Measurements from ENCODE around the gene PRKAB1.
"Not testable (repeated sequence)": the region's sequence is repeated elsewhere in the genome, so short reads cannot be mapped to it uniquely, and the experiment has no call there.

Gene PRKAB1

GRCh38 chr12:119700078-119700477 lies 32.1 kb downstream of the PRKAB1 start:
- TF ChIP-seq, protein P1, sequence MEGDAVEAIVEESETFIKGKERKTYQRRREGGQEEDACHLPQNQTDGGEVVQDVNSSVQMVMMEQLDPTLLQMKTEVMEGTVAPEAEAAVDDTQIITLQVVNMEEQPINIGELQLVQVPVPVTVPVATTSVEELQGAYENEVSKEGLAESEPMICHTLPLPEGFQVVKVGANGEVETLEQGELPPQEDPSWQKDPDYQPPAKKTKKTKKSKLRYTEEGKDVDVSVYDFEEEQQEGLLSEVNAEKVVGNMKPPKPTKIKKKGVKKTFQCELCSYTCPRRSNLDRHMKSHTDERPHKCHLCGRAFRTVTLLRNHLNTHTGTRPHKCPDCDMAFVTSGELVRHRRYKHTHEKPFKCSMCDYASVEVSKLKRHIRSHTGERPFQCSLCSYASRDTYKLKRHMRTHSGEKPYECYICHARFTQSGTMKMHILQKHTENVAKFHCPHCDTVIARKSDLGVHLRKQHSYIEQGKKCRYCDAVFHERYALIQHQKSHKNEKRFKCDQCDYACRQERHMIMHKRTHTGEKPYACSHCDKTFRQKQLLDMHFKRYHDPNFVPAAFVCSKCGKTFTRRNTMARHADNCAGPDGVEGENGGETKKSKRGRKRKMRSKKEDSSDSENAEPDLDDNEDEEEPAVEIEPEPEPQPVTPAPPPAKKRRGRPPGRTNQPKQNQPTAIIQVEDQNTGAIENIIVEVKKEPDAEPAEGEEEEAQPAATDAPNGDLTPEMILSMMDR (IDR thresholded peaks at IDR 0.05; ENCODE audit: low read depth, low read length): no peak

GRCh38 chr12:119704065-119704747 lies 36.3 kb downstream of the PRKAB1 start:
- TF ChIP-seq, protein P1 (IDR thresholded peaks at IDR 0.05; ENCODE audit: low read depth, low read length): no peak
- no peak for DNase-seq (ENCODE audit: extremely low read depth, low read depth)

More at GRCh38 chr12:119700078-119700477, 32.1 kb downstream of the PRKAB1 start:
- DNase-seq (ENCODE audit: extremely low read depth, low read depth): no peak

GRCh38 chr12:119705182-119705581 lies 37.2 kb downstream of the PRKAB1 start:
- TF ChIP-seq, protein P1 (IDR thresholded peaks at IDR 0.05; ENCODE audit: low read depth, low read length): no peak
- no peak for DNase-seq (ENCODE audit: extremely low read depth, low read depth)

DNA sequence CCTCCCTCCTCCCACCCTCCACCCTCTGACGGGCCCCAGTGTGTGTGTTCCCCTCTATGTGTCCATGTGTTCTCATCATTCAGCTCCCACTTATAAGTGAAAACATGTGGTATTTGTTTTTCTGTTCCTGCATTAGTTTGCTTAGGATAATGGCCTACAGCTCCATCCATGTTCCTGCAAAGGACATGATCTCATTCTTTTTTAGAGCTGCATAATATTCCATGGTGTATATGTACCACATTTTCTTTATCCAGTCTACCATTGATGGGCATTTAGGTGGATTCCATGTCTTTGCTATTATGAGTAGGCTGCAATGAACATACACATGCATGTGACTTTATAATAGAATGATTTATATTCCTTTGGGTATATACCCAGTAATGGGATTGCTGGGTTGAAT lies 38.5 kb downstream of the PRKAB1 start:
- DNase-seq (ENCODE audit: extremely low read depth, low read depth): not testable (repeated sequence)

DNA sequence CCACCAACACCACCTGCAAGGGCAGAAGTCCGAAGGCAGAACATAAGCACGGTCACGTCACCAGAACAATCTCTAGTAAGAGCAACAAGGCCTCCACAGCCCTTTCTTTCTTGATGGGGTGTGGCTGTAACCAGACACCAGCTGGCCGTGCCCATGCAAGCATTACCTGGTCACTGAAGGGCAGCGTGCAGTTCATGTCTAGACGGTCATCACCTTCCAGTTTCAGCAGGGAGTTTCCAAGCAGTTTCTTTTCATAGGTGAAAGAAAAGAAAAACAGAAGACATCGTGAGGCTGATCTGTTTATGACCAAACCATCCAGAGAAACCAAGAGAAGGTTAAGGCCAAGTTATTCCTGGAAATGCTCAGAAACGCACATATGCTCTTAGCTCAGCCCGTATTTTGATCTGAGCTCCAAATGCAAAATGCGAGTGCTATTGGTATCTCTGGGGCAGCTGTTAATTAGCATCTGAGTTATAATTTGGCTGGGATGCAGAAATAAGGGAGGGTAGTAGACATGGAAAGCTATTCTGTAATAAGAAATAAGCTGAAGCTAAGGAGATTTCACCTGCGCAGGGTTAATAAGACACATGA lies 42.5 kb downstream of the PRKAB1 start:
- no peak for DNase-seq (ENCODE audit: extremely low read depth, low read depth)
- TF ChIP-seq, protein P1 (IDR thresholded peaks at IDR 0.05; ENCODE audit: low read depth, low read length): no peak

GRCh38 chr12:119710965-119711551 lies 43.1 kb downstream of the PRKAB1 start:
- DNase-seq (ENCODE audit: extremely low read depth, low read depth): no peak

GRCh38 chr12:119711693-119712092 lies 43.8 kb downstream of the PRKAB1 start:
- TF ChIP-seq, protein P1 (IDR thresholded peaks at IDR 0.05; ENCODE audit: low read depth, low read length): no peak
- DNase-seq (ENCODE audit: extremely low read depth, low read depth): no peak

More at GRCh38 chr12:119710965-119711551, 43.1 kb downstream of the PRKAB1 start:
- TF ChIP-seq, protein P1 (IDR thresholded peaks at IDR 0.05; ENCODE audit: low read depth, low read length): no peak
